MCF 10A (cell line): ENCODE results near the gene GPRIN2. TPM values are rescaled to one million over a fixed set of nuclear protein-coding genes. Genes with fewer than 3 reads are reported as not detected.
"Not testable (repeated sequence)": the region's sequence is repeated elsewhere in the genome, so short reads cannot be mapped to it uniquely, and the experiment has no call there.

Experiments
- BruUV-seq: library from RNA; stranded (reverse); fragments of 400-500 nt; replicated peaks from 2 replicates; lab custom pipeline; 2021; lab: Mats Ljungman, UMichigan
- CTCF ChIA-PET: fragments of 300-600 bp; sonication (Branson Sonifier 250); formaldehyde crosslinking; extraction: SDS; loops from one replicate; lab custom pipeline; 2021; ENCODE audit warnings: antibody characterized with exemption, inconsistent platforms; lab: Yijun Ruan, JAX
- POLR2A ChIA-PET: fragments of 300-600, 350-650 bp; sonication (Branson Sonifier 250); formaldehyde crosslinking; extraction: SDS; loops from one replicate; lab custom pipeline; 2020; ENCODE audit warnings: antibody characterized with exemption, inconsistent platforms; lab: Yijun Ruan, JAX
- DNase-seq: peaks from one replicate; pipeline ENCODE4 v3.0.0-alpha.2; 2018; ENCODE audit not compliant: unreplicated experiment
- H3K27ac Mint-ChIP-seq: one replicate; pipeline ENCODE4 v1.8.0; 2022; ENCODE audit warnings: mild to moderate bottlenecking, low read depth, mixed read lengths; ENCODE audit not compliant: unreplicated experiment
- H3K27me3 Mint-ChIP-seq: one replicate; pipeline ENCODE4 v1.8.0; 2022; ENCODE audit warnings: mixed read lengths; ENCODE audit not compliant: insufficient read depth, unreplicated experiment
- H3K36me3 Mint-ChIP-seq: one replicate; pipeline ENCODE4 v1.8.0; 2022; ENCODE audit warnings: mild to moderate bottlenecking, moderate library complexity, mixed read lengths; ENCODE audit not compliant: insufficient read depth, unreplicated experiment
- H3K4me1 Mint-ChIP-seq: one replicate; pipeline ENCODE4 v1.8.0; 2022; ENCODE audit warnings: mixed read lengths; ENCODE audit not compliant: insufficient read depth, unreplicated experiment
- H3K4me3 Mint-ChIP-seq: one replicate; pipeline ENCODE4 v1.8.0; 2022; ENCODE audit warnings: mild to moderate bottlenecking, moderate library complexity, mixed read lengths; ENCODE audit not compliant: unreplicated experiment
- H3K9me3 Mint-ChIP-seq: one replicate; pipeline ENCODE4 v1.8.0; 2022; ENCODE audit warnings: mixed read lengths; ENCODE audit not compliant: unreplicated experiment
- intact Hi-C: fragments of 100-400 bp; cut with micrococcal nuclease; formaldehyde crosslinking; loops from 2 replicates; pipeline ENCODE4 v1.14.1; 2022
- total RNA-seq: library from RNA; stranded (reverse); gene quantifications from 2 replicates; pipeline ENCODE4 v1.2.3, GENCODE V29; 2022
- TF ChIP-seq, protein P1 (sequence below): fragments of 200-600 bp; IDR thresholded peaks from one replicate; pipeline ENCODE4 v1.8.0; 2022; ENCODE audit warnings: antibody characterized with exemption, mild to moderate bottlenecking; ENCODE audit not compliant: unreplicated experiment

GPRIN2 gene
- total RNA-seq, 1 experiment from 2014 or later: not detected

- ChIA-PET CTCF (interaction anchor here (0.9 kb wide), 1 partner anchor 9 kb away, joined by 3 read pairs; no protein-coding TSS in a partner anchor), POLR2A (no interaction called here)
- TF ChIP-seq, protein P1, sequence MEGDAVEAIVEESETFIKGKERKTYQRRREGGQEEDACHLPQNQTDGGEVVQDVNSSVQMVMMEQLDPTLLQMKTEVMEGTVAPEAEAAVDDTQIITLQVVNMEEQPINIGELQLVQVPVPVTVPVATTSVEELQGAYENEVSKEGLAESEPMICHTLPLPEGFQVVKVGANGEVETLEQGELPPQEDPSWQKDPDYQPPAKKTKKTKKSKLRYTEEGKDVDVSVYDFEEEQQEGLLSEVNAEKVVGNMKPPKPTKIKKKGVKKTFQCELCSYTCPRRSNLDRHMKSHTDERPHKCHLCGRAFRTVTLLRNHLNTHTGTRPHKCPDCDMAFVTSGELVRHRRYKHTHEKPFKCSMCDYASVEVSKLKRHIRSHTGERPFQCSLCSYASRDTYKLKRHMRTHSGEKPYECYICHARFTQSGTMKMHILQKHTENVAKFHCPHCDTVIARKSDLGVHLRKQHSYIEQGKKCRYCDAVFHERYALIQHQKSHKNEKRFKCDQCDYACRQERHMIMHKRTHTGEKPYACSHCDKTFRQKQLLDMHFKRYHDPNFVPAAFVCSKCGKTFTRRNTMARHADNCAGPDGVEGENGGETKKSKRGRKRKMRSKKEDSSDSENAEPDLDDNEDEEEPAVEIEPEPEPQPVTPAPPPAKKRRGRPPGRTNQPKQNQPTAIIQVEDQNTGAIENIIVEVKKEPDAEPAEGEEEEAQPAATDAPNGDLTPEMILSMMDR: no peak
- H3K4me1 Mint-ChIP-seq: no peaks in the 10 kb centered on the region
- DNase-seq: no peak
- H3K36me3 Mint-ChIP-seq: no peaks in the 10 kb centered on the region
- no peak overlapping the region for H3K27ac Mint-ChIP-seq
- no peaks in the 10 kb centered on the region for H3K9me3 Mint-ChIP-seq
- H3K27me3 Mint-ChIP-seq: no peaks in the 10 kb centered on the region
- intact Hi-C loops: no loop called here
- BruUV-seq: no TSS peak
- no peak overlapping the region for H3K4me3 Mint-ChIP-seq
These were observed 41.6 kb downstream of the GPRIN2 start for GRCh38 chr10:46514899-46515298.

DNA sequence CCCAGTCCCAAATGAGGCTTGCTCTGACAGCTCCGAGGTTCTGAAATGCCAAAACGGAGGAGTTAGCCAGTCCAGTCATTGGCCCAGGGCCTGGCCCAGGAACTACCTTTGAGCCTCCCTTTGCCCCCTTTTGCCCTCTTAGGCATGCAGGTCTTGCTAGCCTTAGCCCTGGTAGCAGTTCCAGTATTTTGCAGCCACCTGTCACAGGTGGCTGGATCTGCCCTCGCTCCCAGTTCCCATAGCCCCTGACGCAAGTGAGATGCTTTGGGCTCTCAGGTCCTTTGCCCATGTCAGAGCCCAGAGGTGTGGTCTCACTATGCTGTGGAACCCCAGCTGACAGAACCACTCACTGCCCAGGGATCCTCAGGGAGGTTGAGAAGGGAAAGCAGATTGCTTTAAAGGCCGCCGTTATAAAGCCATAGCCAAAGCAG lies 42.0 kb downstream of the GPRIN2 start:
- intact Hi-C loops: no loop called here
- BruUV-seq: no TSS peak
- Mint-ChIP-seq H3K27ac (no peak overlapping the region), H3K4me1 (no peaks in the 10 kb centered on the region), H3K27me3 (no peaks in the 10 kb centered on the region), H3K36me3 (no peaks in the 10 kb centered on the region), H3K4me3 (no peak overlapping the region), H3K9me3 (no peaks in the 10 kb centered on the region)
- DNase-seq: no peak
- ChIA-PET CTCF (interaction anchor here (0.9 kb wide), 1 partner anchor 10 kb away, joined by 3 read pairs; no protein-coding TSS in a partner anchor), POLR2A (no interaction called here)
- TF ChIP-seq, protein P1: no peak

GRCh38 chr10:46513333-46513732 lies 43.1 kb downstream of the GPRIN2 start:
- CTCF ChIA-PET, POLR2A ChIA-PET, H3K36me3 Mint-ChIP-seq, H3K27me3 Mint-ChIP-seq, H3K27ac Mint-ChIP-seq, intact Hi-C loops, BruUV-seq, H3K4me3 Mint-ChIP-seq, H3K4me1 Mint-ChIP-seq, H3K9me3 Mint-ChIP-seq, DNase-seq: not testable (repeated sequence)

DNA sequence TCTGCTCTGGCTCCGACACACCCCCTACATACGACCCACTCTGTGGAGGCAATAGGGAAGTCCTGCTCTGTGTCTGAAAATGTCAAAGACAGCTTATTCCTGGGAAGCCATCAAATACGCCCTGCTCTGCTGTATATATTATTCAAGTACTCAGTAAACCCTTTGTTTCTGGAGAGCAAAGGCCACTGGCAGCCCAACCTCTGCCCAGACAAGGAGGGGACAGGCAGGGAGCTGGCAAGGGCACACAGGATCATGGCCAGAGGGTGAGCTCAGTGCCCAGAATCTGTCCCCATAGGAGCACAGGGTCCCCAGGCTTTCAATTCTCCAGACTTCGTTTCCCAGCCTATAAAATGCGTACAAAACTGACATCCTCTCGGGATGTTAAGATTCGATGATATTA lies 43.7 kb downstream of the GPRIN2 start:
- H3K9me3 Mint-ChIP-seq, intact Hi-C loops, POLR2A ChIA-PET, DNase-seq, H3K27me3 Mint-ChIP-seq, H3K4me1 Mint-ChIP-seq, CTCF ChIA-PET, BruUV-seq, H3K4me3 Mint-ChIP-seq, H3K36me3 Mint-ChIP-seq, H3K27ac Mint-ChIP-seq: not testable (repeated sequence)

DNA sequence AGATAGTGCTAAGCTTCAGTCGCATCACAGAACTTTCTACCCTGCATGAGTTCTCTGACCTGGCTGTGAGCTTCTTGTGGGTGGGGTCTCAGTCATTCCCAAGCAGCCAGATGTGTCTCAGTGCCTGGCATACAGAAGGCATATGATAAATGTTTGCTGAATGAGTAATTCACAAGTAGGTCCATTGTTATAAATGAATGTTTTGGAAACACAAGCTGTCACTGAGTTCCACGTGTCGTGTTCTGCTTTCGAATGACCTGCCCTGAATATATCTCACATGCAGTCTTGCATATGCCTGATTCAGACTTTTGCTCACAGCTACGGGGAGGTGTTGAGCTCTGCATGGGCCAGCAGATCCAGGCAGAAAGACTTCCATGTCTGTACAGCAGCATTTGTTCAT lies 44.5 kb downstream of the GPRIN2 start:
- POLR2A ChIA-PET, H3K27ac Mint-ChIP-seq, H3K4me1 Mint-ChIP-seq, DNase-seq, H3K4me3 Mint-ChIP-seq, BruUV-seq, H3K27me3 Mint-ChIP-seq, H3K36me3 Mint-ChIP-seq, H3K9me3 Mint-ChIP-seq, intact Hi-C loops, CTCF ChIA-PET: not testable (repeated sequence)

Other genes with a start within 250 kb of the GPRIN2 start
- gene ANXA8L1, start 180.9 kb downstream of the GPRIN2 start, total RNA-seq: 21.9 and 31.7 TPM in 2 replicates
- not detected in 2 replicates for gene NPY4R, start 90.7 kb downstream of the GPRIN2 start, total RNA-seq
- gene SYT15, start 22.5 kb upstream of the GPRIN2 start, total RNA-seq: 0.79 and 0.84 TPM in 2 replicates